Calu3 (cell line): ENCODE measurements around the gene RASAL3. TPM values are rescaled to one million over a fixed set of nuclear protein-coding genes. Genes with fewer than 3 reads are reported as not detected.

ENCODE experiments used
- BruUV-seq: library from RNA; stranded (reverse); fragments of 400-500 nt; replicated peaks from 2 replicates; lab custom pipeline; 2021; lab: Mats Ljungman, UMichigan
- CTCF ChIA-PET: fragments of 300-600 bp; sonication (Branson Sonifier 250); formaldehyde crosslinking; loops from one replicate; lab custom pipeline; 2022; ENCODE audit warnings: antibody characterized with exemption; lab: Charles Lee
- DNase-seq: peaks from one replicate; pipeline ENCODE4 v3.0.0; 2022
- H3K27ac Mint-ChIP-seq: one replicate; pipeline ENCODE4 v1.8.0; 2022; ENCODE audit warnings: mixed read lengths; ENCODE audit not compliant: unreplicated experiment
- H3K27me3 Mint-ChIP-seq: one replicate; pipeline ENCODE4 v1.8.0; 2022; ENCODE audit warnings: mixed read lengths; ENCODE audit not compliant: unreplicated experiment
- H3K36me3 Mint-ChIP-seq: one replicate; pipeline ENCODE4 v1.8.0; 2022; ENCODE audit warnings: mild to moderate bottlenecking, moderate library complexity, mixed read lengths; ENCODE audit not compliant: insufficient read depth, unreplicated experiment
- H3K4me1 Mint-ChIP-seq: one replicate; pipeline ENCODE4 v1.8.0; 2022; ENCODE audit warnings: mild to moderate bottlenecking, low read depth, mixed read lengths; ENCODE audit not compliant: unreplicated experiment
- H3K4me3 Mint-ChIP-seq: one replicate; pipeline ENCODE4 v1.8.0; 2022; ENCODE audit warnings: mild to moderate bottlenecking, low read depth, moderate library complexity, mixed read lengths; ENCODE audit not compliant: unreplicated experiment
- H3K9me3 Mint-ChIP-seq: one replicate; pipeline ENCODE4 v1.8.0; 2022; ENCODE audit warnings: low read depth, mixed read lengths; ENCODE audit not compliant: unreplicated experiment
- CTCF ChIP-seq: fragments of 200-600 bp; IDR thresholded peaks from one replicate; pipeline ENCODE4 v1.8.0; 2022; ENCODE audit warnings: antibody characterized with exemption; ENCODE audit not compliant: unreplicated experiment
- intact Hi-C: fragments of 100-400 bp; cut with micrococcal nuclease; formaldehyde crosslinking; loops from one replicate; pipeline ENCODE4 v1.10.0; 2022; ENCODE audit not compliant: unreplicated experiment
- total RNA-seq: library from RNA; stranded (reverse); gene quantifications from 2 replicates; pipeline ENCODE4 v1.2.3, GENCODE V29; 2022

Gene RASAL3
- total RNA-seq, 1 experiment from 2014 or later = not detected

DNA sequence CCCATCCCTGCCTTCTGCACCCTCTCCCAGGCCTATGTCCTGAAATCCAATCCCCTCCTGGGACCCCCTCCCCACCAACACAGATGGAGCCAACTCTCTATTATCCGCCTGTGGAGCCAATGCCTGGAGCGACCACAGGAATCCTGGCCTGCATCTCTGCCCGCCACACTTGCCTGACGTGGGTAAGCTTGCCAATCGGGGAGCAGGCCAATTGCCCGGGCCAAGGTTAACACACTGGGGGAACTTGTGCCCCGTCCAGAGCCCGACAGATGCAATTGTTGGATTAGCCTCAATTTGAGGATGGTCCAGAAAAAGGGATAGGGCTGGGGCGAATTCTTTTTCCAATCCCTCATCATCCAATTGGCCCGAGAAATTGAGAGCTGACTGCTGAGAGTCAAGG is 20.5 kb downstream of the RASAL3 start:
- intact Hi-C loops = no loop called here
- Mint-ChIP-seq H3K27ac (no peak overlapping the region), H3K27me3 (peaks cover 22% of the 10 kb centered on the region), H3K4me1 (no peaks in the 10 kb centered on the region), H3K4me3 (no peak overlapping the region), H3K36me3 (no peaks in the 10 kb centered on the region), H3K9me3 (no peaks in the 10 kb centered on the region)
- CTCF ChIA-PET = no interaction called here
- no peak for TF ChIP-seq CTCF
- BruUV-seq = no TSS peak
- DNase-seq = no peak

DNA sequence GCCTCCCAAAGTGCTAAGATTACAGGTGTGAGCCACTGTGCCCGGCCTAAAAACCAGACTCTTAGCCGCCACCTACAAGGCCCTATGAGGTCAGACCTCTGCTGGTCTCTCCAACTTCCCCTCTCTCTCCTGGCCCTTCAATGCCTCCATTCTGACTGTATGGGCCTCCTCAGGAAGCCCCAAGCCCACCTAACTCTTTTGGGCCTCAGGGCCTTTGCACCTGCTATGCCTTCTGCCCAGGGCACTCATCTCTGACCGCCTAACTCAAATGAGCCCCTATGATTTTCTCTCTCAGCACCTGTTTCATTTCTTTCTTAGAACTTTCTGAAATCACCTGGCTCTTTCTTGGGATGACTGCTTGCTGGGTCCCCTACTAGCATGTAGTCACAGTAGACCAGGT is 21.0 kb downstream of the RASAL3 start:
- Mint-ChIP-seq H3K27me3 (peaks cover 17% of the 10 kb centered on the region), H3K27ac (no peak overlapping the region), H3K4me1 (no peaks in the 10 kb centered on the region), H3K9me3 (no peaks in the 10 kb centered on the region), H3K4me3 (no peak overlapping the region), H3K36me3 (no peaks in the 10 kb centered on the region)
- no TSS peak for BruUV-seq
- CTCF ChIA-PET = no interaction called here
- TF ChIP-seq CTCF = no peak
- intact Hi-C loops = no loop called here
- no peak for DNase-seq

DNA sequence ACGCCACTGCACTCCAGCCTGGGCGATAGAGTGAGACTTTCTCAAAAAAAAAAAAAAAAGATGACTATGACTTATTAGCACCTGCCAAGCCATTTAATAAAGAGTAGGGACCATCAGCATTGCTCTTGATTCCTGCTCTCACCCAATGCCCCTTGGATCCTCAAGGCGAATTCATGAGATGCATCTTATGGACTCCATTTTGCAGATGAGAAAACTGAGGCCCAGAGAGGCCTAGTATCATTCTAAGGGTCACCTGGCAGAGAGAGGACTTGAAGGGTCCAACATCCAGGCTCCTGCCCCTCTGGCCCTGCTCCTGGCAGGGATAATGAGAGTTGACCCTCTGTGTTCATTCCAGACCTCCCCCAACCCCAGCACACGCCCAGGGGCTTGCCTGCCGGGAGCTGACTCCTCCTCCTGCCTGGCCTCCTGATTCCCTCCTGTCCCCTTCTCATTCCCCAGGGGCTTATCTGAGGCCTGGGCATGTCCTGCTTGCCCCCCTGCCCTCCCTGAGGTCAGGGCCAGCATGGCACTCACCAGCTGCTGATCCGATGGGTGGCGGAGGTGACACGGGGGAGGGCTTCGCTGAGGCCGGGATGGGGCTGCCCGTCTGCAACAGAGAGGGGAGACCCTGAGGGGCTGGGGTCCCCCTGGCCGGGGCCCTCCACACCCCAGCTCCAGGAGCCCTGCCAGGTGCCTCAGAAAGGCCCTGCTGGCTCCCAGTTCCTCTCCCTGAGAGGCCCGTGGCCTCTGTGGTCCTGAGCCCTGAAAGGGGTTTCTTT is 22.0 kb downstream of the RASAL3 start:
- no TSS peak for BruUV-seq
- Mint-ChIP-seq H3K36me3 (no peaks in the 10 kb centered on the region), H3K4me3 (no peak overlapping the region), H3K27ac (no peak overlapping the region), H3K27me3 (peaks cover 13% of the 10 kb centered on the region), H3K4me1 (no peaks in the 10 kb centered on the region), H3K9me3 (no peaks in the 10 kb centered on the region)
- intact Hi-C loops = no loop called here
- no peak for DNase-seq
- CTCF ChIA-PET = no interaction called here
- TF ChIP-seq CTCF = no peak

GRCh38 chr19:15441317-15441716 is 23.0 kb downstream of the RASAL3 start:
- no peaks in the 10 kb centered on the region for H3K36me3 Mint-ChIP-seq
- no peak overlapping the region for H3K4me3 Mint-ChIP-seq
- H3K27ac Mint-ChIP-seq = no peak overlapping the region
- H3K4me1 Mint-ChIP-seq = no peaks in the 10 kb centered on the region
- no peak for DNase-seq
- BruUV-seq = no TSS peak
- intact Hi-C loops = no loop called here
- peaks cover 4% of the 10 kb centered on the region for H3K27me3 Mint-ChIP-seq
- TF ChIP-seq CTCF = no peak
- no peaks in the 10 kb centered on the region for H3K9me3 Mint-ChIP-seq
- CTCF ChIA-PET = no interaction called here
